HepG2 (cell line): Measurements from ENCODE around the gene LIN7A. TPM values are rescaled to one million over a fixed set of nuclear protein-coding genes. Genes with fewer than 3 reads are reported as not detected.

ENCODE experiments used
- ATAC-seq: fragments of 200-7000 bp; cut with Tn5 transposase; 3 replicates; pipeline ENCODE4 v1.9.1; 2020; ENCODE audit warnings: mild to moderate bottlenecking, moderate library complexity
- BruUV-seq: library from RNA; stranded (reverse); fragments of 400-500 nt; replicated peaks from 2 replicates; lab custom pipeline; 2021; lab: Mats Ljungman, UMichigan
- CTCF ChIA-PET: fragments of 300-600 bp; formaldehyde crosslinking; extraction: SDS; loops from one replicate; lab custom pipeline; 2021; ENCODE audit warnings: low total read pairs, inconsistent platforms, low intra/inter-chr PET ratio; lab: Yijun Ruan, JAX
- POLR2A ChIA-PET: fragments of 350-600 bp; sonication (Branson Sonifier 250); formaldehyde crosslinking; loops from one replicate; lab custom pipeline; 2020; ENCODE audit warnings: antibody characterized with exemption, inconsistent platforms; lab: Yijun Ruan, JAX
- DNase-seq: peaks from one replicate; pipeline ENCODE4 v3.0.0-alpha.2; 2015; ENCODE audit warnings: low spot score
- FAIRE-seq: peaks from 3 replicates; lab custom pipeline; 2011; peaks lifted over from hg19 to GRCh38; lab: Jason Lieb, UNC
- H2AFZ ChIP-seq: one replicate; pipeline ENCODE4 v1.6.1; 2011; ENCODE audit warnings: low read length, inconsistent platforms
- H3K27ac ChIP-seq: fragments of 300-600 bp; 3 replicates; pipeline ENCODE4 v1.8.0; 2011; ENCODE audit warnings: mixed run types, mild to moderate bottlenecking, mixed read lengths, low read length, inconsistent platforms; ENCODE audit not compliant: insufficient read depth; ENCODE audit errors: extremely low read length
- H3K27me3 ChIP-seq, 2 experiments: fragments of 200-600 bp in 1 of 2; 2 replicates in 1 of 2; 3 replicates in 1 of 2; pipeline versions ENCODE4 v1.6.0 to v1.8.0; 2011; ENCODE audit warnings: low read length in 2 of 2, mild to moderate bottlenecking in 2 of 2, moderate library complexity in 2 of 2, inconsistent platforms in 1 of 2; ENCODE audit not compliant: insufficient read depth in 2 of 2, control insufficient read depth in 1 of 2
- H3K36me3 ChIP-seq, 2 experiments: fragments of 200-600 bp in 1 of 2; replicated peaks in 1 of 2; 2 replicates in 1 of 2; 3 replicates in 1 of 2; pipeline versions ENCODE4 v1.5.1 to v1.8.0; 2011; ENCODE audit warnings: low read length in 2 of 2, inconsistent platforms in 1 of 2; ENCODE audit not compliant: insufficient read depth in 2 of 2, control insufficient read depth in 1 of 2
- H3K4me1 ChIP-seq: 2 replicates; pipeline ENCODE4 v1.5.1; 2012; ENCODE audit warnings: low read length, inconsistent platforms; ENCODE audit not compliant: insufficient read depth
- H3K4me2 ChIP-seq: 2 replicates; pipeline ENCODE4 v1.6.0; 2011; ENCODE audit warnings: low read depth, low read length, inconsistent platforms
- H3K4me3 ChIP-seq, 3 experiments: fragments of 200-600 bp in 1 of 3; sonication (generic), shearing (Covaris generic) in 1 of 3; replicated peaks in 1 of 3; 2 replicates each; pipeline ENCODE4 v1.5.1; 2011 to 2016; ENCODE audit warnings: low read length in 3 of 3, inconsistent platforms in 2 of 3, low read depth in 2 of 3, mild to moderate bottlenecking in 2 of 3, control low read depth in 1 of 3, mixed read lengths in 1 of 3; ENCODE audit not compliant: insufficient read depth in 1 of 3
- H3K79me2 ChIP-seq: one replicate; pipeline ENCODE4 v1.6.1; 2011; ENCODE audit warnings: low read length, inconsistent platforms; ENCODE audit not compliant: insufficient read depth
- H3K9ac ChIP-seq: 2 replicates; pipeline ENCODE4 v1.6.0; 2011; ENCODE audit warnings: mild to moderate bottlenecking, low read depth, low read length, inconsistent platforms; ENCODE audit not compliant: insufficient read depth
- H3K9me3 ChIP-seq: 2 replicates; pipeline ENCODE4 v1.5.1; 2012; ENCODE audit warnings: mild to moderate bottlenecking, low read length
- H4K20me1 ChIP-seq: 2 replicates; pipeline ENCODE4 v1.6.0; 2011; ENCODE audit warnings: inconsistent platforms, mild to moderate bottlenecking, low read length, moderate library complexity; ENCODE audit not compliant: insufficient read depth
- ASH2L ChIP-seq: fragments of 300-600, 200-600 bp; sonication (generic); IDR thresholded peaks from 2 replicates; pipeline ENCODE4 v1.7.0; 2017; ENCODE audit warnings: low read depth, mild to moderate bottlenecking, moderate library complexity, mixed read lengths, low read length; ENCODE audit not compliant: insufficient read length
- CENPBD1 ChIP-seq: sonication (generic); formaldehyde crosslinking; IDR thresholded peaks from 2 replicates; pipeline ENCODE4 v1.8.0; 2022; ENCODE audit warnings: missing genetic modification reagents, low read depth, mild to moderate bottlenecking, borderline replicate concordance
- NKX3-1 ChIP-seq: sonication (generic); formaldehyde crosslinking; IDR thresholded peaks from 2 replicates; pipeline ENCODE4 v1.5.0; 2020; ENCODE audit warnings: missing genetic modification reagents
- NR1H2 ChIP-seq: sonication (generic); formaldehyde crosslinking; IDR thresholded peaks from 2 replicates; pipeline ENCODE4 v1.8.1; 2022; ENCODE audit warnings: low read depth, missing genetic modification reagents, borderline replicate concordance
- PHF5A ChIP-seq: IDR thresholded peaks from one replicate; pipeline ENCODE4 v1.6.1; 2018; ENCODE audit warnings: low read depth, missing genetic modification reagents; ENCODE audit not compliant: unreplicated experiment
- POGK ChIP-seq: sonication (generic); formaldehyde crosslinking; conservative IDR thresholded peaks from 2 replicates; pipeline ENCODE4 v1.8.0; 2022; ENCODE audit warnings: mild to moderate bottlenecking, moderate library complexity, missing genetic modification reagents
- THAP11 ChIP-seq: IDR thresholded peaks from 2 replicates; pipeline ENCODE4 v1.6.1; 2016; ENCODE audit warnings: missing biosample characterization, missing genetic modification reagents
- THAP8 ChIP-seq: sonication (generic); formaldehyde crosslinking; IDR thresholded peaks from 2 replicates; pipeline ENCODE4 v1.5.1; 2020; ENCODE audit warnings: missing genetic modification reagents, mild to moderate bottlenecking, borderline replicate concordance
- ZNF362 ChIP-seq: sonication (generic); formaldehyde crosslinking; IDR thresholded peaks from 2 replicates; pipeline ENCODE4 v1.4.0; 2020; ENCODE audit warnings: missing genetic modification reagents, mild to moderate bottlenecking, borderline replicate concordance
- ZNF704 ChIP-seq: sonication (generic); formaldehyde crosslinking; IDR thresholded peaks from 2 replicates; pipeline ENCODE4 v1.8.1; 2023; ENCODE audit warnings: mild to moderate bottlenecking, inconsistent platforms, moderate library complexity, missing genetic modification reagents, borderline replicate concordance
- ZNF724P ChIP-seq: sonication (generic); formaldehyde crosslinking; IDR thresholded peaks from 2 replicates; pipeline ENCODE4 v1.8.0; 2022; ENCODE audit warnings: missing genetic modification reagents, borderline replicate concordance
- WGBS: methylation state at CpG from one replicate; pipeline ENCODE4 v1.1.6; 2017; ENCODE audit warnings: low lambda C conversion rate; 5-methylcytosine and 5-hydroxymethylcytosine counted together
- in situ Hi-C: cut with HindIII; loops from 2 replicates; pipeline ENCODE4 v1.10.0; 2017; ENCODE audit warnings: low pct_unique_long_range_greater_than_20kb; ENCODE audit not compliant: extremely low pct_ligation_motif_present
- intact Hi-C: fragments of 100-400 bp; cut with micrococcal nuclease; formaldehyde crosslinking; loops from one replicate; pipeline ENCODE4 v1.10.0; 2022; ENCODE audit not compliant: unreplicated experiment
- polyA plus RNA-seq, 8 experiments: library from polyadenylated mRNA; depleted of rRNA in 3 of 8; stranded (reverse) in 7 of 8; unstranded in 1 of 8; fragments of >200 nt; fragmentation: Illumina TruSeq in 4 of 8; extraction: Trizol in 4 of 8; gene quantifications; 2 replicates each; pipeline versions ENCODE4 v1.2.1 to v1.2.3, GENCODE V29; 2011 to 2016; ENCODE audit warnings: low read depth in 4 of 8, missing spikeins in 1 of 8, mixed read lengths in 1 of 8; ENCODE audit not compliant: insufficient read depth in 1 of 8
- total RNA-seq, 5 experiments: library from RNA; depleted of rRNA; stranded (reverse); fragments of >200 nt; fragmentation: Illumina TruSeq; extraction: Trizol; gene quantifications; 2 replicates each; pipeline ENCODE4 v1.2.3, GENCODE V29; 2016; ENCODE audit warnings: low read depth in 1 of 5

The LIN7A gene
- total and polyA plus RNA-seq, 2 of the 13 experiments (the other 11 are each of a cell fraction or from before 2014, with no cell fraction given): 18.5 to 19.2 TPM

GRCh38 chr12:80936642-80937390 is 918 bp downstream of the LIN7A start:
- no peaks in the 10 kb centered on the region for H3K9me3 ChIP-seq
- CTCF ChIA-PET: no interaction called here
- no TSS peak for BruUV-seq
- in situ Hi-C loops (loop anchor here (10.0 kb wide), 1 partner anchor 138 kb away; the partner anchor contains the start of gene ACSS3), intact Hi-C loops (loop anchor here (2.0 to 5.0 kb wide), 5 partner anchors 100 to 206 kb away; partner anchors contain the start of gene ACSS3)
- FAIRE-seq: peak; percentile 23
- H3K27me3 ChIP-seq: no peaks in the 10 kb centered on the region; a peak in 2 of 5 replicates
- peak; percentile 79 for DNase-seq
- no peaks in the 10 kb centered on the region for H3K36me3 ChIP-seq
- H3K4me3 ChIP-seq: peak overlapping the region; percentile 80 to 95 (median 83)
- peak overlapping the region; percentile 96 for H3K9ac ChIP-seq
- no peak overlapping the region for H2AFZ ChIP-seq
- H3K79me2 ChIP-seq: peaks cover 67% of the 10 kb centered on the region
- no peaks in the 10 kb centered on the region for H4K20me1 ChIP-seq
- H3K4me1 ChIP-seq: peaks cover 73% of the 10 kb centered on the region
- peak overlapping the region; percentile 98 for H3K27ac ChIP-seq
- 0% methylated on average over 16 of the region's 67 CpGs for WGBS
- peak; percentile 90 for ATAC-seq
- POLR2A ChIA-PET: interaction anchor here (0.8 to 4.0 kb wide), 17 partner anchors 10 to 210 kb away, joined by 3 to 58 read pairs (median 5); no protein-coding TSS in a partner anchor
- H3K4me2 ChIP-seq: peak overlapping the region; percentile 77
- TF ChIP-seq ZNF704 (CRISPR knock-in tag) (no peak), PHF5A (no peak), THAP11 (CRISPR knock-in tag) (no peak; the same call in 1 of the 2 replicates), CENPBD1 (peak; percentile 31; the same call in 1 of the 2 replicates), ASH2L (peak; percentile 94), ZNF362 (CRISPR knock-in tag) (no peak; the same call in 1 of the 2 replicates), POGK (CRISPR knock-in tag) (peak; percentile 89), ZNF724P (CRISPR knock-in tag) (peak; percentile 93), NKX3-1 (CRISPR knock-in tag) (no peak), THAP8 (CRISPR knock-in tag) (peak; percentile 25; the same call in 1 of the 2 replicates), NR1H2 (no peak)
